ENCODE data around the gene EXTL1.

Gene EXTL1

DNA sequence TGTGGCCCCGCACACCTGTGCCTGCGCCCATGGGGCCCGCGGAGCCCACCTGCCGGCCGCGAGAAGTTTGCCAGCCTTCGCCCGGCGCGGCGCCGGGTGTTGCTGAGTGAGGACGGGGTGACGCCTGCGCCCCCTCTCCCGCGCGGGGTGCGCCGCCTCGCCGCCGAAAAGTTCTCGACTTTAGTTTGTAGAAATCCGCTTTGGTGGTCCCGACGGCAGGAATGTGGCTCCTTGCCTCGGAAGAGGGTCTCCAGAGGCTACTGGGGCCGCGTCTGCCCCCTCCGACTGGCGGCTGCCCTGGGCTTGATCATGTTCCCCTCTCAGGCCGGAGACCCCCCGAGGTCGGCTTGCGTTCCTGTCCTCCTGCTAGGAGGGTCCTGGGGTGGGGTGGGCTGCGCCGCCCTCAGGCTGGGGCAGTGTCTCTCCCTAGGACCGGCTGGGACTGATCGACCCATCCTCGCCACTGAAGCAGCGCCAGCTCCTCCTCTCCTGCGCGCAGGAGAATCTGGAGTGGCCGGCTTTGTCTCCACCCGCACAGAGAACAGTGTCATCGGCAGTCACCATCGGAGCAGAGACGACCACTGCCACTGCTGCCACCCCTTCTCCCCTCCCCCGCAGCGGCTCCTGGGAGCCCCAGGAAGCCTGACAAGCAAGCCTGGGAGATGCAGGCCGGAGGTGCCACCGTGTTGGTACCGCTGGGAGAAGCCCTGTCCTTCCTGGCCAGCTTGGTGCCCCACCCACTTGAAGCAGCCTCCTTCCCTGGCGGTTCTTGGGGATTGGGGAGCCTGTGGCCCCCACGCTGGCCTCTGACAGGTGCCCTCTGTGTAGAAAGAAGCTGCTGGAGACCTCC, 24.9 kb downstream of the EXTL1 start:
- no peak overlapping the region for H3K4me3 ChIP-seq (ENCODE audit: low read depth, low read length)
- no peak for DNase-seq (ENCODE audit: low read depth)
- TF ChIP-seq CTCF (IDR thresholded peaks at IDR 0.05; ENCODE audit: control insufficient read depth, extremely low read depth, insufficient read depth) = no peak

GRCh38 chr1:26047278-26047874, 25.8 kb downstream of the EXTL1 start:
- no peak overlapping the region for H3K4me3 ChIP-seq (ENCODE audit: low read depth, low read length)
- no peak for DNase-seq (ENCODE audit: low read depth)
- TF ChIP-seq CTCF (IDR thresholded peaks at IDR 0.05; ENCODE audit: control insufficient read depth, extremely low read depth, insufficient read depth) = no peak

DNA sequence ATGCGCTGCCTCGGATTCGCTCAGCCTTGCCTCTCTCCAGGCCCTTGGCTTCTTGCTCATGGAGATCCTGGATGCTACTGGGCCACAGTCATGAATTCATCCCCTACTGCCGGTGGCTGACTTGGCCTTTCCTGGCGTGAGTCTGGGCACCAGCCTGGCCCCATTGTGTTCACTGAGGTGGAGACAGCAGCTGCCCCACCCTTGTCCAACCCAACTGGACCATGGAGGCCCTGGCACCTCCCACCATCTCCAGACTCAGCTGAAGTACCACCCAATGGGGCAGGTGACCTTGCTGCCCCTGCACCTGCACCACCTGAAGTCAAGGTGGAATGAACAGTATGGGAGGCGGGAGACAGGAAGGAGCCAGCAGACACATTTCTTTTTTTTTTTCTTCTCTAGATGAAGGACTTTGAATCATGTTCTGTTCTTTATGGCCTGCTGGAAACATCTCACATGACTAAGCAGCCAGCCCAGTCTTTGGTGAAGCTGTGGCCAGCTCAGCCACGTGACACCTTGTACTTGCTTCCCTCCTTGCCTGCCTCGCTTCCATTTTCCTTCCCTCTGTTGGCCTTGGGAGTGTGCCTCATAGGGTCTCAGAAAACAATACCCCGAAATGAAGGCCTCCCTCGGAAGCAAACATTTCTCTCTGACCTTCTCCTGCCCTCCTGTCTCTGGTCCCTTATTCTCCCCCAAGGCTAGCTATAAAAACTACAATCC, 28.1 kb downstream of the EXTL1 start:
- no peak for DNase-seq (ENCODE audit: low read depth)
- TF ChIP-seq CTCF (IDR thresholded peaks at IDR 0.05; ENCODE audit: control insufficient read depth, extremely low read depth, insufficient read depth) = no peak

GRCh38 chr1:26050248-26050640, 28.7 kb downstream of the EXTL1 start:
- no peak for TF ChIP-seq CTCF (IDR thresholded peaks at IDR 0.05; ENCODE audit: control insufficient read depth, extremely low read depth, insufficient read depth)
- no peak for DNase-seq (ENCODE audit: low read depth)
- H3K4me3 ChIP-seq (ENCODE audit: low read depth, low read length) = no peak overlapping the region

More for the DNA sequence above, 28.1 kb downstream of the EXTL1 start:
- no peak overlapping the region for H3K4me3 ChIP-seq (ENCODE audit: low read depth, low read length)

DNA sequence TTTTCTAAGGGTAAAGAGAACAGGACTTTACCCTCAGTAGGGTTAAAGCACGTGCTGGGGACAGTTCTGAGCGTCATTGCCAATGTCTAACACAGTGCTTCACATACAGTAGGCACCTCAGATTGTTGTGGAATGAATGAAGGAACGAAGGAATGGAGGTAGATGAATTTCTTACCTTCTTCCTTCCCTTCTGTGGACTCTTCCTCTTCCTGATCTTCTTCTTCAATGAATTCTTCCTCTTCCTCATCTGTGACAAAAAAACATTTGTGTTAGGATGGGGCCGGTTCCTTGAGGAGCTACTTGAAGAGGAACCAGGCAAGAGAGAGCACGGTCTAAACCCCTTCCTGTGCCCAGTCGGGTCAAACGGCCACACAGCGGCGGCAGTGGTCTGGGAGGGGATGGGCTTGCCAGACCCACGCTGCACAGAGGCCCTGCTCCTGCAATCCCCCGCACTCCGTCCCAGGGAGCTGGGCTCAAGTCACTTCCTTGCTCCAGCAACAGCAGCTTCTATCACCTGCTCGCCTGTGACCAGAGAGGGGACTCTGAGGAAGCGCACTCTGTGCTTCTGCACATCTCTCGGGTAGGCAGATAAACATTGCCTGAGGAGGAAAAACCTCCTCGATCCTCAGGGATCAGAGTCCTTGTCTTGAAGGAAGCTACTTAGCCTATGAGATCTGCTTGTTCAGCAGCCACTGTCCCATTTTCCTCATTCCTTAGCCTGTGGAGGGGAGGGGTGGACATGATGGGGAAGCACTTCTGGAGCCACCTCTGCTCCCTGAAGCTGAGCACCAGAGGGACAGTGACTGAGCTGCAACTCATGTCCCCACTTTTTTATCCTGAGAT, 32.4 kb downstream of the EXTL1 start:
- DNase-seq (ENCODE audit: low read depth) = no peak
- no peak for TF ChIP-seq CTCF (IDR thresholded peaks at IDR 0.05; ENCODE audit: control insufficient read depth, extremely low read depth, insufficient read depth)

GRCh38 chr1:26055041-26055440, 33.5 kb downstream of the EXTL1 start:
- no peak overlapping the region for H3K4me3 ChIP-seq (ENCODE audit: low read depth, low read length)
- TF ChIP-seq CTCF (IDR thresholded peaks at IDR 0.05; ENCODE audit: control insufficient read depth, extremely low read depth, insufficient read depth) = no peak

More for the DNA sequence above, 32.4 kb downstream of the EXTL1 start:
- no peak overlapping the region for H3K4me3 ChIP-seq (ENCODE audit: low read depth, low read length)

More at GRCh38 chr1:26055041-26055440, 33.5 kb downstream of the EXTL1 start:
- no peak for DNase-seq (ENCODE audit: low read depth)

Data from LNCaP clone FGC (cell line).